Suppressor macrophage treated with lipopolysaccharide for 4 hours (primary cell): ENCODE data around the gene EFL1.

Source experiments
- DNase-seq: peaks from one replicate; pipeline ENCODE4 v3.0.0-alpha.2; 2020

EFL1 gene

DNA sequence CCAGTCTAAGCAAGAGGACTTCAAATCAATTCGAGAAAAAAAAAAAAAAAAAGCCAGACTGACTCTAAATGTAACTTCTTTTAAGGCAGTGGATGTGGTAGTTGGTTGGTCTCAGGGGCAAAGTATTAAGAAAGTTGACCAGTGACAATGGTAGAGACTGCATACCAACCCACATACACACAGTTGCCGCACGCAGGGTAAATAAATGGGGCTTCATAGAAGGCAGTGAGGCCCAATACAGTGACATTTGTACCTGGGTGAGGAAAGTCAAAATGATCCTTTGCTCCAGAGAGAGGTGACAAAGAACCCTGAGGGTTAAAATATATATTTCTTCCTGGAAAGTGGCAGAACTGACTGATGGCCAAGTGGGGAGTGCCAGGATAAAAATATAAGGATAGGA is 116.0 kb downstream of the EFL1 start:
- DNase-seq = no peak

DNA sequence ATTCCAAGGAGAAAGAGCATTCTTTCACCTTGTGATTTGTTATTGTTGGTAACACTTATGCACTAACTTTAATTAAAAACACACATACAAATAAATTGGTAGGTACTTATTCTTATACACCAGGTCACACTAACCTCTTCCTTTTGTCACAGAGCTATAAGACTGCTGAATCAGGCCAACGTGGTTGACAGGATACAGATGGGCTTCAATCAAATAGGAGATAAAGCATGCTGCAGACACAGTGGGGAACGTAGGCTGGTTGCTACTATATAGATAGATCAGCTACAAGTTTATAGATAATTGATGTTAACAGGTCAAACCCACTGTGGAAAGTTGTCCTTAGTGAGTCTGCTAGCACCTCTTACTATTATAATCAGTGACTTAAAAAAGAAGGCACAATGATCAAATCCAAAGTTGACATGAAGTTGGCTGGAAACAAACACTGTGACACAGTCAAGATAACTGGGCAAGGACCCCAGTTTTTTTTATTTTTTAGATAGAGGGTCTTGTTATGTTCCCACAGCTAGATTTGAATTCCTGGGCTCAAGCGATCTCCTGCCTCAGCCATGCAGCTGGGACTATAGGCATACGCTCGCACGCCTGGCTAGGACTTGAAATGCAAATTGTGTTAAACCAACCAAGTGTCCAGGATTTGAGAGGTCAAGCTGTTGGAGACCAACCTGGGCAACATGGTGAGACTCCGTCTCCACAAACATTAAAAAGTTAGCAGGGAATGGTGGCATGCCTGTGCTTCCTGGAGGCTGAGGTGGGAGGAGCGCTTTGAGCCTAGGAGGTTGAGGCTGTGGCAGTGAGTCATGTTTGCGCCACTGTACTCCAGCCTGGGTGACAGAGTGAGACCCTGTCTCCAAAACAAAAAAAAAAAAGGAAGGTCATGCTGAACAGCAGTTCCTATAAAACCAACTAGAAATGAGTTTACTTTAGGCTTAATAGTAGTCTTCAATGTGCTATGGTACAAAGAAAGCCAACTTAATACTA is 118.8 kb downstream of the EFL1 start:
- DNase-seq = no peak

- no peak for DNase-seq
These were observed 121.6 kb downstream of the EFL1 start for GRCh38 chr15:82140886-82141285.

GRCh38 chr15:82139823-82140268 is 122.7 kb downstream of the EFL1 start:
- DNase-seq = peak; percentile 54

- DNase-seq = no peak
These were observed 124.2 kb downstream of the EFL1 start for GRCh38 chr15:82138306-82138705.

DNA sequence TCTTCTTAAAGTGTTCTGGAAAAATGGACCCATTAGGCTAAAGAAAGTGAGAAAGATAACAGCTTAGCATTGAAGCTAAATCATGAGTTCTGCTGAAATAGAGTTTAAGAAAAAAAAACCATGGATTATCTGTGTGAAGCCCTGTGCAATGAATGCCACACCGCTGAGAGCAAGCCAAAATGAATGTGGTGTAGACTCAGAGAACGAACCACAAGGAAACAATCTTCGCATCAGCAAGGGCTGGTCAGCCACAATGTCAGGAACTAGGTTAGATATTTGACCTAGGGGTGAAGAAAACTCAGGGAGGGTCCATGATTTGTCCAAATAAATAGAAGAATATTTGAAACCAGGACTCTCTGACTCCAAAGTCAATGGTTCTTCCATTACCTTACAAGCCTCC is 125.3 kb downstream of the EFL1 start:
- DNase-seq = no peak

DNA sequence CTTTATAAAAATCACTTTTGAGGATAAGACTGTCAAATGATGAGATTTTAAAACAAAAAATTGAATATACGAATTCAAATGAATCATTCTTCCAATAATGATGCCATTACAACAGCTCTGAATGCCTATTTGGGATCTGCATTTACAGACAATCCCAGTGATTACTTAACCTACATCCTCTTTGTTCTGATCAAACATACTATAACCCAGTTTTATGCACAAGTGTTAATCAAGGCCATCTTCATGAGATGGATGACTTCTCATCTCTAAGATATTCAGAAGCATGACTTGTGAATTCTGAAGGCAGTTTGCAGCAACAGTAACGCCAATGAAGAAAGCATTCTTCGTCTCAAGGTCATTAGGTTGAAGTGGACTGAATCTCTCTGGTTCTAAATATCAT is 126.4 kb downstream of the EFL1 start:
- DNase-seq = no peak

- DNase-seq = no peak
These were observed 126.9 kb downstream of the EFL1 start for GRCh38 chr15:82135638-82136037.

DNA sequence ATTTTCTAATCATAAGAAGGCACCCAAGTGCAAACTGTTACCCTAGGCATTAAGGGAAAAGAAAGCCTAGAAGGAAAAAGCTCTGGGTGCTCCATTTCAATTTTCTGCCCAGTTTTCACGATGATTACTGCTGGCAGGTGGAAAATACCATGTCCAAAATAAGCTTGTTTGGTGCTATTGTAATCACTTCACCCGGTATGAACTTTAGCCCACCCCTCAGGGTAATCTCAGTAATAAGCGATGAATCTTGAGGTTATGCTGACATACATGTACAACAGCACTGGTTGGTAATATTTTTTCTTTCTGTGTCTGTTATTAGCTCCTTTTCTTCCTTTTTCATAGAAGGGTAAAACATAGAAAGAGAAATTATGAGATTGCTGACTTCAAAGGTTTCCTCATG is 128.1 kb downstream of the EFL1 start:
- no peak for DNase-seq

DNA sequence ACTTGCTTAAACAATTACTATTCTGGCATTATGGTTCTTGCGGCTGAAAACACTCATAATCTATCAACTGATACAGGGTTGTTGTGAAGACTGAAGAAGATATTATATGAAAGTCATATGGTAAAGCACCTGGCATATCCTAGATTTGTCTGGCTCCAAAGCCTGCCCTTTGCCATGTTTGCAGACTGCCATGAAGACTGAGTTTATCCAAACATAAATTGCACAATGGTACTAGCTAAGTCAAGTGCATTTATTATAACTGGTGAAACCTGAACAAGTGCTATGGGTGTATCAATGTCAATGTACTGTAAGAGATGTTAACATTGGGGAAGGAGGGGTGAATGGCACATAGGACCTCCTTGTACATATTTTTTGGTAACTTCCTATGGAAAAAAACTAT is 129.3 kb downstream of the EFL1 start:
- no peak for DNase-seq

- no peak for DNase-seq
These were observed 129.8 kb downstream of the EFL1 start for GRCh38 chr15:82132742-82133141.

GRCh38 chr15:82132096-82132495 is 130.4 kb downstream of the EFL1 start:
- no peak for DNase-seq

DNA sequence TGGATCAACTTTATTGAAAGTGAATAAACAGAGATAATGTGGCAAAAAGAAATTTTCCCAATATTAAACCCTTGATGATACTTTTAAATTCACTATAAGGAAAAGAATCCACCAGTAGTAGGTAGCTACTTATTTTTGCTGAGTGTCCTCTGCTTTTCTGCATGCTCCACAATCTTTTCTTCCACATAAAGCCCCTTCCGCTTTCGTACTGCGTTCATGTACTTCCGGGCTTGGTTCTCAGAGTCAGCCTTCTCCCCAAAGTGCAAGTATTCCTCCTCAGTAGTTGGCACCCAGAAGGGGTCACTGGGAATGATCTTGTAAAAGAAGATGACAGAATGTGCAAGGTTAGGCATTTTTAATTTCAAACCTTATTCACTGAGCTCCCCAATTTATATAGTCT is 132.3 kb downstream of the EFL1 start:
- peak; percentile 18 for DNase-seq

DNA sequence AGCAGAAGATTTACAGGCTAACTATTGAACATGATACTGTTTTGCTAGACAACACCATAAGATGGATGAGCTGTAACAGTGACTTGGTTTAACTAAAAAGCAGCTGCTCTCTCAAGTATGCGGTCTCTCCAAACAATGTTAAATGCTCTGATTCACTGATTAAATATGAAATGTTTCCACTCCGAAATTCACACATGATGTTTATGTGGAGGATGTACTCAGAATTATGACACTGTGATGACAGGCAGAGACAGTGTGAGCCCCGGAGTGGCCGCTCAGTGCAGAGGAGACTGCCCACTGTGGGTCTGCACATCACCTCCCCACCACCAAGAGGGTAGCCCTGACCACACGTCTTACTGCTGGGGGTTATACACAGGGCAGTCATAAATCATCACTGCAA is 132.8 kb downstream of the EFL1 start:
- no peak for DNase-seq

- no peak for DNase-seq
These were observed 133.3 kb downstream of the EFL1 start for GRCh38 chr15:82129149-82129692.

DNA sequence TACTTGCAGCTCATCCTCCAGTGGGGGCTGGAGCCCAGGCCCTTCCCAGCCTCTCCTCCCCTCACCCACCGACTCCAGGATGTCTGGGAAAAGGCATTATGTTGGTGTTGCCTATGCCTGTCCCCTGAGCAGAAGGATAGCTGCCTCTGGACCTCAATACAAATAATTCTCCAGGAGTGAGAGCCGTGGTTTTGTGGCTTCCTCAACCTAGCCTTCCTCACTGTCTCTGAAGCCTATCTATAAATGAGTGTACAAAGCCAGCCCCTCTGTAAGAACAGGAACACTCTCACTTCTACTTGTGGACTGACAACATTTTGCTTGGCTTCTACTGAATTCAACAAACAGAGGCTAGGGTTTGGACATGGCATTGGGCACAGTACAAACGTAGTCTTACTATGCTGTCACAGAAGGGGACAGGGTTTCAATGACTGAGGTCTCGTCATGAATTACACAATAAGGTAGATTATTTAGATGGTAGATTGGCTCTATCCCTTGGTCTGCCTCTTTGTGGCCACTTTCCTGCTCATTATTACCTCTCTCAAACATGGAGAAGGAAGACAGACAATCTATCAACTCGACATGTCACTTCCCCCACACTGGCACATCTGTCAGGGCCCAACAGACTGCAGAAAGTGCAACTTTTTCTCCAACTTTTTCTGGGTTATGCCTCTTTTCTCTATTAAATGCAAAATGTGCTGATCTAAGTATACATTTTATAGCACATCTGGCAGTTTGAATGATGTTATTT is 134.0 kb downstream of the EFL1 start:
- no peak for DNase-seq

GRCh38 chr15:82127581-82127980 is 135.0 kb downstream of the EFL1 start:
- DNase-seq = no peak

GRCh38 chr15:82126346-82126745 is 136.2 kb downstream of the EFL1 start:
- DNase-seq = no peak

DNA sequence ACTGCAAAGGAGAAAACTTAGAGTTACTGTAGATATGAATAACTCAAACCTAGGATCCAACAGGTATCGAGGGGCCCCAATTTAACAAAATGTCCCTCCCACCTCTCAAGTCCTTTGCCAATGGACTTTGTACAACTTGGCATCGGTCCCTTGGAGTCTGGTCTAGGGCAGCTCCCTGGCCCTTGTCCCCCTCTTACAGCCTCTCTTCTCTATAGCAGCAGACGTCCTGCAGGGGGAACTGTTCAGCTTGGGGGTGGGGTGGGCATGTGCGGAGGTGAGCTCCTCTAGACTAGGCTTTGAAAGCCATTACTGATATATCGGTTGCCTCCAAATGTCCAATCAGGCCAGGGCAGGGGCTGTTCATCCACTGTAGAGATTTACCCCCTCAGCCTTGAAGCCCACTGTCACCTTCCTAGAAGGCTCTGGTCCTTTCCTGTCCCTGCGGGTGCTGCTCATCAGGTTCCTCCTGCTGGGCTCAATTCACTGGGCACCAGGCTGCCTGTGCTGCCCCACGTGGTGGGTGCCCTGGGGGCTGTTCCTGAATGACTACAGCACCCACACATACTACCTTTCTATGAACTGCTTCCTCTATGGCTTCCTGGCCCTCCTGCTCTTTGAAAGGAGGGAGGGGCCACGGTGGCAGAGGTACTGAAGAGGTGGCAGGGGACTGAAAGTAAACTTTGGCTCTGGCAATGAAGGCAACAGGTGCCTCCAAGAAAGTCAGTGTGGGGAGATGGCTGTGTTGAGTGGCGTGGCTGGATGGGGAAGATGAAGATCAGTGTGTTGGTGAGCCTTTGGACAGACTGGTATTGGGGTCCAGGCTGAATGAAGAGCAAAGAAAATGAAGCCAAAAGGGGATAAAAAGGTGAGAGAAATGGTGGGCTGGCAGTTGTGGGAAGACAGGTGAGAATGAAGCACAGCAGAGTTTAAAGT is 137.9 kb downstream of the EFL1 start:
- DNase-seq = no peak

- no peak for DNase-seq
These were observed 139.7 kb downstream of the EFL1 start for GRCh38 chr15:82122746-82123400.

DNA sequence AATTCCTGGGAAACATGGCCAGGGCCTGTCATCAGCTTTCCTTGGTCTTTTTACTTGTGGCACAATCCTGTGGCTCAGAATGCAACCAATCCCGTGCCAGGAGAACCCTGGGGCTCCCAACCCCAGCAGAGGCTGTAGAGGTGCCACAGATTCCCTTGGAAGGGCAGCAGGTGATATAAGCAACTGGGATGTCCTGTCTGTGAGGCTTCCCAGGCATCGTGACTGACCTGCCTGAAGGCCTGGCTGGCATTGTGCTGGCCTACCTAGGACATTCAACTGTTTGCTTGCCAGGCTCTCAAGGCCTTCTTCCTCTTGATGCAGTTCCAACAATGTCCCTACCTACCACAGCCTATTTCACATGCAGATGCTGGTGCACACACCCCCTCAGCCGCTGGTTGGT is 144.5 kb downstream of the EFL1 start:
- no peak for DNase-seq

- DNase-seq = no peak
These were observed 145.2 kb downstream of the EFL1 start for GRCh38 chr15:82117296-82117695.
